Neutrophil (primary cell): ENCODE measurements around the gene ANKS6.

Source experiments
- H3K27ac ChIP-seq: fragments of 200-600 bp; sonication (generic); 2 replicates; pipeline ENCODE4 v1.5.1; 2016; ENCODE audit warnings: mild to moderate bottlenecking, moderate library complexity
- H3K27me3 ChIP-seq: fragments of 200-600 bp; sonication (generic); 2 replicates; pipeline ENCODE4 v1.6.0; 2016; ENCODE audit warnings: mild to moderate bottlenecking
- H3K36me3 ChIP-seq: fragments of 200-600 bp; sonication (generic); 2 replicates; pipeline ENCODE4 v1.5.1; 2017
- H3K4me1 ChIP-seq, 2 experiments: fragments of 200-600 bp in 1 of 2; sonication (generic) in 1 of 2; 1 replicate in 1 of 2; 2 replicates in 1 of 2; pipeline versions ENCODE4 v1.5.1 to v1.6.1; 2013 to 2016; ENCODE audit warnings: low read depth in 1 of 2, low read length in 1 of 2, mild to moderate bottlenecking in 1 of 2, moderate library complexity in 1 of 2; ENCODE audit not compliant: control insufficient read depth in 1 of 2, insufficient read depth in 1 of 2
- H3K4me3 ChIP-seq, 2 experiments: fragments of 200-600 bp in 1 of 2; sonication (generic) in 1 of 2; 1 replicate in 1 of 2; 2 replicates in 1 of 2; pipeline ENCODE4 v1.5.1; 2013 to 2016; ENCODE audit warnings: low read depth in 1 of 2, low read length in 1 of 2, mild to moderate bottlenecking in 1 of 2, moderate library complexity in 1 of 2
- H3K9me3 ChIP-seq: fragments of 200-600 bp; sonication (generic); 2 replicates; pipeline ENCODE4 v1.5.1; 2016
- CTCF ChIP-seq: fragments of 200-600 bp; sonication (generic); IDR thresholded peaks from 2 replicates; pipeline ENCODE4 v1.5.1; 2016; ENCODE audit warnings: antibody characterized with exemption

Gene ANKS6

DNA sequence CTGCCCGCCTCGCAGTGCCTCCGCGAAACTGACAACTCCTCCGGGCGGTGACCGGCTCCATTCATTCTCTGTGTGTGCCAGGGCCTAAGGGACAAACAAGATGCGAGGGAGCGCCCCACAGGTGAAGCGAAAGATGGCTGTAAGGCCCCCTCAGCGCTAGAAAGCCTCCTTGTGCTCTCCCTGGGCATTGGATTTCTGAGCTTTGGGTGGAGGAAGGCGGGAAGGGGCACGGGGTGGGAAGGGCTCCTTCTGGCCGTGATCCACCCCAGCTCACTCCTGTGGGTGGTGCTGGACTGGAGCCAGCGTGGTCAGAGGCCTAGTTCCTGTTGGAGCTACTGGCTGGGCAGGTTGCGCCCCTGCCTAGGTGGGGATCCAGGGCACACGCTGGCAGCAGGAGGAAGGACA lies 12.1 kb upstream of the ANKS6 start:
- TF ChIP-seq CTCF, result no peak
- H3K9me3 ChIP-seq, result no peaks in the 10 kb centered on the region
- H3K4me1 ChIP-seq, result peaks cover 9 to 11% of the 10 kb centered on the region in 2 experiments
- no peaks in the 10 kb centered on the region for H3K36me3 ChIP-seq
- peak overlapping the region in 1 of 2 experiments; percentile 20 for H3K4me3 ChIP-seq
- H3K27ac ChIP-seq, result no peak overlapping the region
- H3K27me3 ChIP-seq, result peaks cover 80% of the 10 kb centered on the region

GRCh38 chr9:98807814-98808195 lies 11.4 kb upstream of the ANKS6 start:
- H3K4me3 ChIP-seq, result peak overlapping the region in 1 of 2 experiments; percentile 49
- no peak overlapping the region for H3K27ac ChIP-seq
- H3K9me3 ChIP-seq, result no peaks in the 10 kb centered on the region
- peaks cover 9 to 11% of the 10 kb centered on the region in 2 experiments for H3K4me1 ChIP-seq
- H3K36me3 ChIP-seq, result no peaks in the 10 kb centered on the region
- no peak for TF ChIP-seq CTCF
- H3K27me3 ChIP-seq, result peaks cover 86% of the 10 kb centered on the region

GRCh38 chr9:98807070-98807813 lies 10.9 kb upstream of the ANKS6 start, which contains the start of gene GALNT12:
TSS of gene GALNT12 (plus strand) at chr9:98807670. CDS start at chr9:98807699, 29 bp downstream.
- H3K36me3 ChIP-seq, result no peaks in the 10 kb centered on the region
- H3K9me3 ChIP-seq, result no peaks in the 10 kb centered on the region
- no peak within 1 kb of the TSS for H3K27ac ChIP-seq
- H3K27me3 ChIP-seq, result peaks cover 92% of the 10 kb centered on the region
- peaks cover 9 to 11% of the 10 kb centered on the region in 2 experiments for H3K4me1 ChIP-seq
- peak within 1 kb of the TSS in 1 of 2 experiments; percentile 49 for H3K4me3 ChIP-seq
- no peak for TF ChIP-seq CTCF

- H3K27me3 ChIP-seq, result peaks cover 99% of the 10 kb centered on the region
- no peak overlapping the region for H3K27ac ChIP-seq
- no peak overlapping the region for H3K4me3 ChIP-seq
- H3K36me3 ChIP-seq, result no peaks in the 10 kb centered on the region
- H3K4me1 ChIP-seq, result peaks cover 9 to 11% of the 10 kb centered on the region in 2 experiments
- no peak for TF ChIP-seq CTCF
- no peaks in the 10 kb centered on the region for H3K9me3 ChIP-seq
Observed at GRCh38 chr9:98806394-98807035, 10.2 kb upstream of the ANKS6 start.

DNA sequence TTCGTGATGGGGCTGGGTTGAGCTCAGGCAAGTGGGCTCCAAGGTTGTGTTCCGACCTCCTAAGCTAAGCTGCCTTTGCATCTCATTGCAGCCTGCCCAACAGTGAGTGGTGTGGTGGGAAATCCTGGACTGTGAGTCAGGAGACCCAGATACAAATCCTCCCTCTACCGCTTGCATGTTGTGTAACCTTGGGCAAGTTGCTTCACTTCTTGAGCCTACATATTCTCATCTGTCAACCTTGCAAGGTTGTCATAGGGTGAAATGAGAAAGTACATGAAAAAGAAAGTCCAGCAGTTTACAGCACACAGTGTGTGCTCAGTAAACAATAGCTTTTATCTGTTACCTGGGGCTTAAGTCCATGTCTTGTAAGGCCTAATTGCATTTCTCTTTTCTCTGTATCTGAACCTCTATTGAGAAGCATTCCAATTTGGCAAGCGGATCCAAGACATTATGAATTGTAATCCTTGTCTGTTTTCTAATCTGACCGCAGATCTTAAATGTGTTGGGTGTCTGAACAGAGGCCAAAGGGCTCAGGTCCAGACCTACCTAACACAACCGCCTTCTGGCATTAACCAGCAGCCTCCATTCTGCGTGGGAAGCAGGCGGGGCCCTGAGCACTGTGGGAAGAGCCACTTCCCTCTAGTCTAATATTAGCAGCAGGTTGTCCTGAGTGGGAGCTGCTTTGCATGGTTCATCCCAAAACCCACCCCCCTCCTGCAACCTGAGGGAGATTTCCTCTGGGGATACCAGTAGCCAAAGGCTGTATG lies 9.3 kb upstream of the ANKS6 start:
- peaks cover 9 to 11% of the 10 kb centered on the region in 2 experiments for H3K4me1 ChIP-seq
- no peak for TF ChIP-seq CTCF
- H3K4me3 ChIP-seq, result no peak overlapping the region
- no peaks in the 10 kb centered on the region for H3K9me3 ChIP-seq
- no peaks in the 10 kb centered on the region for H3K36me3 ChIP-seq
- no peak overlapping the region for H3K27ac ChIP-seq
- H3K27me3 ChIP-seq, result peaks cover 100% of the 10 kb centered on the region
